DMS153 treated with DMSO at 0.1 percent for 48 hours (cell line): ENCODE measurements around the gene PAOX.
"Not testable (repeated sequence)": the region's sequence is repeated elsewhere in the genome, so short reads cannot be mapped to it uniquely, and the experiment has no call there.

ENCODE experiments used
- DNase-seq: peaks from one replicate; lab custom pipeline; 2025; ENCODE audit not compliant: unreplicated experiment; lab: John Stamatoyannopoulos, UW

The PAOX gene

DNA sequence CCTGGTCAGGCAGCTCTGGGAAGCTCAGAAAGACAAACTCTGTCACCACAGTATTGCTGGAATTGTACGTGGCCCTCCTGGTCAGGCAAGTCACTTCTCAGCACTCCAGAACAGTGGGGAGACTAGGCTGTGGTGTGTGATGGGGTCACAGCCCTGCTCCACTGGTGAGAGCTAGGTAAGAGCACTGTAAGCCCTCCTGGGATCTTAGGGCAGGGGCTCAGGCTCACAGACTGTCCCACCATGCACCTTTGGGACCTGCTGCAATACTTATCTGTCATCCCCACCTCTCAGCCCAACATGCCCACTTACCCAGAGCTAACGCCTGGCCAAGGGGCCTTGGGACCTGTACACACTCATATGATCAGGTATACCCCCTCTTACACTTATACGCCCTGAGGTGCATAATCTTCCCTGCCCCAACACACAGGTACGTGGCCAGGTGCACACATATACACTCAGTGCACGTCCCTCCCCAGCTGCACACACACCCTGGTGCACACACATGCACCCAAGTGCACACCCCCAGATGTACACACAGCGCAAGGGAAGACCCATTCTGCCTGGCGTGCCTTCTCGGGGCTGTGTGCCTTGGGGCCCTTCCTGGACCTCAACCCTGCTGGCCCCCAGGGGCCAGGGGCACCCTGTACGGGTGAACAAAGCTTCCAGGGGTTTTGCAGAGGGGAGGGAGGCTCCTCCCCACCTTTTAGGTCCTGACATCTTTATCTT is 53.0 kb downstream of the PAOX start:
- not testable (repeated sequence) for DNase-seq

DNA sequence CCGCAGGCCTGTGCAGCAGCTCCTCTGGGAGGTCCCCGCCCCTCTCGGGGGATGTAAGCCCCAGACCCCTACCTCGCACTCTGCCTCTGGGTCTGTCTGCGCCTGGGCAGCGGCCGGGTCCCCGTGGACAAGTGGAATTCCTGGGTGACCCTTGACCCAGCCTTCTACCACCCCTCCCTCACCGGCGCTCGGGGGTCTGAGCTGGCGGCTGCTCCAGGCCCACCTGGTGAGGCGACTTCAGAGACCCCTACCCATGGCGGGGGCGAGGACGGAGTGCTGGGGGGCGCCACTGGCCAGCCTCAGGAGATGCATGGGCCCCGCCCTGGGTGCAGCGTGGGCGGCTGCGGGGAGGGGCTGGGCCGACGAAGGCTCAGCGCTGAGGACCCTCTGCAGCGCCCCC is 53.7 kb downstream of the PAOX start:
- DNase-seq = not testable (repeated sequence)

GRCh38 chr10:133438711-133439273 is 59.7 kb downstream of the PAOX start:
- DNase-seq = peak; percentile 37

GRCh38 chr10:133439517-133440461 is 60.7 kb downstream of the PAOX start:
- DNase-seq = no peak

- DNase-seq = no peak
Observed at GRCh38 chr10:133440633-133441285, 61.7 kb downstream of the PAOX start.
